Measurements from ENCODE around the gene LRP5.

DNA sequence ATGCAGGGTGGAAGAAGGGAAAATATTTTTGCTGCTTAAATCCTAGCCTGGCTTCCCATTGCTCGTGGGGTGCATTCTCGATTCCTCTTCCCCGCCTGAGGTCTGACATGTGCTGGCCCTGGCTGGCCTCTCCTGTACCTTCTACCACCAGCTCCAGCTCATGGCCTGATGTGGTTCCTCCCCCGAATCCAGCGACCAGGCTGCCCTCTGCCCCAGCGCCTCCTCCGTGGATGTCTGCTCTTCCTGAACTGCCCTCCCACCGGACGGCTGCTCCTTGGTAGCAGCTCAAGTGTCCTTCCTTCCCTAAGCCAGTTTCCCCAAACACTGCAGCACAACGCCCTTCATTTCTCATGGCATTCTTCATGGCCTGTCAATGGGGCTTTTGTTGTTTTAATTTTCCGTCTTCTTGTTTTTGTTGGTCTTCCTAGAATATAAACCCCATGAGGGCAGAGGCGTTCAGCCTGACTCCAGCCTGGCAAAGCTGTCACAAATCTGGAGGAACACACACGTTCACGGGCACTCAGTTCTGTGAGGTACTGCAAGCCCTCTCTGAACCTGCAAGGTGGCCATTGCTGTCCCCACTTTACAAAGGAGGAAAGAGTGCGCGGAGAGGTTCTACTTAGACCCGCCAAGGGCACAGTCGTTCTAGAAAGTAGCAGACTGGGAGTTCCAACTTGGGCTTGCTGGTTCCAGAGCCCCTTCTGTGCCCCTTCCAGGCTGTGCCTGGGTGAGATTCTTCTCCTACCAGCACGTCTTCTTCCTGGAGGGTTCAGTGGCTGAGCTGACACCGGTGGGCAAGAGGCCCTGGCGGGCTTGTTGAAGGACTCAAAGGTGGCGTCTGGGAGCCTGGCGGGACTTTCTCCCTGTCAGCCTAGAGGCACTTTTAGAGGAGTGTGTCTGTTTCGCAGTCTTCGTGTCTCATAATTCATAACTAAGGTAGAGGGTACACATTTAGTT, 953 bp upstream of the LRP5 start:
- TF ChIP-seq, protein P1, sequence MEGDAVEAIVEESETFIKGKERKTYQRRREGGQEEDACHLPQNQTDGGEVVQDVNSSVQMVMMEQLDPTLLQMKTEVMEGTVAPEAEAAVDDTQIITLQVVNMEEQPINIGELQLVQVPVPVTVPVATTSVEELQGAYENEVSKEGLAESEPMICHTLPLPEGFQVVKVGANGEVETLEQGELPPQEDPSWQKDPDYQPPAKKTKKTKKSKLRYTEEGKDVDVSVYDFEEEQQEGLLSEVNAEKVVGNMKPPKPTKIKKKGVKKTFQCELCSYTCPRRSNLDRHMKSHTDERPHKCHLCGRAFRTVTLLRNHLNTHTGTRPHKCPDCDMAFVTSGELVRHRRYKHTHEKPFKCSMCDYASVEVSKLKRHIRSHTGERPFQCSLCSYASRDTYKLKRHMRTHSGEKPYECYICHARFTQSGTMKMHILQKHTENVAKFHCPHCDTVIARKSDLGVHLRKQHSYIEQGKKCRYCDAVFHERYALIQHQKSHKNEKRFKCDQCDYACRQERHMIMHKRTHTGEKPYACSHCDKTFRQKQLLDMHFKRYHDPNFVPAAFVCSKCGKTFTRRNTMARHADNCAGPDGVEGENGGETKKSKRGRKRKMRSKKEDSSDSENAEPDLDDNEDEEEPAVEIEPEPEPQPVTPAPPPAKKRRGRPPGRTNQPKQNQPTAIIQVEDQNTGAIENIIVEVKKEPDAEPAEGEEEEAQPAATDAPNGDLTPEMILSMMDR (conservative IDR thresholded peaks at IDR 0.05; ENCODE audit: low read depth, low read length) = no peak
- no peak for TF ChIP-seq EZH2 (IDR thresholded peaks at IDR 0.05; ENCODE audit: borderline replicate concordance, low read depth, low read length, poor library complexity, severe bottlenecking)
